ENCODE measurements around the gene ZNF506.
"Not testable (repeated sequence)": the region's sequence is repeated elsewhere in the genome, so short reads cannot be mapped to it uniquely, and the experiment has no call there.

ZNF506 gene

GRCh38 chr19:19743921-19744320 is 77.6 kb downstream of the ZNF506 start:
- not testable (repeated sequence) for DNase-seq

GRCh38 chr19:19743176-19743575 is 78.4 kb downstream of the ZNF506 start:
- DNase-seq, result no peak

- DNase-seq, result no peak
These were observed 78.8 kb downstream of the ZNF506 start for GRCh38 chr19:19742773-19743172.
